Measurements from ENCODE around the gene SF1. TPM values are rescaled to one million over a fixed set of nuclear protein-coding genes. Genes with fewer than 3 reads are reported as not detected.

SF1 gene
- total RNA-seq, 1 donor from 2014 or later: 500 TPM

DNA sequence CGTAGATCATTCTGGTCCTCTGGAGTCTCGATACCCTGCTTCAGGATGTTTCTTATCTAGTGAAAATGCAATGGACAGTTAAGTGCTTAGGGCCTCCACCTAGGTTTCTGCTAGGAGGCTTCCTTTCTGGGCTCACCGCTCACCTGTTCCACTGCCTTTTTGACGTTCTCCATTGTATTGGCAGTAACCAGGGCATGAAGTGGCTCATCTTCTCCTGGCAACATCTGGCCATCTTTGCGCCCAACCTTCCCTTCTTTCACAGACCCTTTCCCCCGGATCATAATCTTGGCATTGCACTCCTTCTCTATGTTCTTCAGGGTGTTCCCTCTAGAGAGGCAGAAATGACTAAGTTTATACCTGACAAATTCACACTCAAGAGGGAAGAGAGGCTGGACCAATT, 9.1 kb downstream of the SF1 start:
- Mint-ChIP-seq H3K4me1 (ENCODE audit: low read depth) (peaks cover 26% of the 10 kb centered on the region), H3K27me3 (no peaks in the 10 kb centered on the region), H3K4me3 (ENCODE audit: low read depth) (no peak overlapping the region), H3K9me3 (ENCODE audit: low read depth) (no peaks in the 10 kb centered on the region), H3K27ac (peak overlapping the region; percentile 83), H3K36me3 (ENCODE audit: insufficient read depth) (peaks cover 64% of the 10 kb centered on the region)
- no peak for TF ChIP-seq CTCF (IDR thresholded peaks at IDR 0.05; ENCODE audit: unreplicated experiment)
- no peak for DNase-seq (ENCODE audit: low spot score, unreplicated experiment)

DNA sequence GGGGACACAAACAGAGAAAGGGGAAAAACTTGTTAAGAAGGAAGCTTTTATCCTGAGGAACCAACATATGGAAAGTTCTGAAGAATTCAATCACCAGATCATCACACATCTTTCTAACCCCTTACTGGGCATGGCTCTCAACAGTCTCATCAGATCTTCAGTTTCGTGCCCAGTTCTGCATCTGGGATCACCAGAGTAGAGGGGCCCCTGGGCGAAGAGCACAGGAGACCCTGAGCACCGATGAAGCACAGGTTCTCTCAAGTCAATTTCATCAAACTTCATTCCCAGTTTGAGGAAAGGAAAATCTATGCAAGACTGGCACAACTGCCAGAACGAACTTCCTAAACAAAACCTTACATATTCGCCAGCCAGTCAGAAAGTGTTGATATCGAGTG, 10.0 kb downstream of the SF1 start:
- Mint-ChIP-seq H3K27me3 (no peaks in the 10 kb centered on the region), H3K27ac (no peak overlapping the region), H3K9me3 (ENCODE audit: low read depth) (no peaks in the 10 kb centered on the region), H3K4me3 (ENCODE audit: low read depth) (no peak overlapping the region), H3K4me1 (ENCODE audit: low read depth) (peaks cover 33% of the 10 kb centered on the region), H3K36me3 (ENCODE audit: insufficient read depth) (peaks cover 62% of the 10 kb centered on the region)
- no peak for DNase-seq (ENCODE audit: low spot score, unreplicated experiment)
- TF ChIP-seq CTCF (IDR thresholded peaks at IDR 0.05; ENCODE audit: unreplicated experiment): no peak

DNA sequence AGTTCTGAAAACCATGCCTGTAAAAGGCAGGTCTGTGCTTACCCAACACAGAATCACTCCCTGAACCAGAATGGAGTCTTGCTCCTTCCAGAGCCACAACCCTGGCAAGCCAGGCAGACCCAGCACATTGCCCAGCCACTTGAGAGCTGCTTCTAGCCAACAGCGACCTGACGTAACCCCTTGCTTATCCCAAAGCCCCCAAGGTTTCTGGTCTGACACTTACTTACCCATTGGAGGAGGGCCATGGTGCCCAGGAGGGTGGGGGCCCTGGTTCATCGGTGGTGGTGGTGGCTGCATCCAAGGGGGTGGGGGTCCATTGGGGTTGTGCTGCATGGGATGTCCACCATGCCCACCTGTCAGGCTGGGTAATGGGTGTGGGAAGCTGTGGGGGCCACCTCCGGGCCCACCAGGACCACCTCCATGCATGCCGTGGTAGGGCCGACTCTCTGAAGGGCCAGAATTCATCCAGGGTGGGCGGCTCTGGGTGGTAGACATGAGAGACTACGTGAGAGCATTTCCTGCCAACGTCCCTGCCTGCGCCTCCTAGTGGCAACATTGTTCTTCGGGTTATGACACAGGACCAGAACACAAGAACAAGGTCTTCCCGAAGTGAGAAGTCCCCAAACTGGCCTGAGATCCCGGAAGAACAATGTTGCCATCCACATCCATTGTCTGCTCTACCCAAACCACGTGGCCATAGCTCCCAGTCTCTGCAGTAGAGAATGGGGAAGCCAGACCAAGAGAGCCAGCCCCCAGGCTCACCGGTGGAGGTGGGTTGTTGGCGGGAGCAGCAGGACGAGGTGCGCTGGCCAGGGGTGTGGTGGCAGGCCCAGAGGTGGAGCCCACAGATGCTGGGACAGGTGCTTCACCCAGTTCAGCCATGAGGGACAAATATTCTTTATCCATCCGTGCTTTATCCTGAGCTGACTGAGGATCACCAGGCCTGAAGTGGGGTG, 10.7 kb downstream of the SF1 start:
- H3K4me3 Mint-ChIP-seq (ENCODE audit: low read depth): no peak overlapping the region
- DNase-seq (ENCODE audit: low spot score, unreplicated experiment): peak; percentile 56
- peaks cover 59% of the 10 kb centered on the region for H3K36me3 Mint-ChIP-seq (ENCODE audit: insufficient read depth)
- H3K4me1 Mint-ChIP-seq (ENCODE audit: low read depth): peaks cover 38% of the 10 kb centered on the region
- H3K9me3 Mint-ChIP-seq (ENCODE audit: low read depth): no peaks in the 10 kb centered on the region
- peak; percentile 71 for TF ChIP-seq CTCF (IDR thresholded peaks at IDR 0.05; ENCODE audit: unreplicated experiment)
- peak overlapping the region; percentile 10 for H3K27ac Mint-ChIP-seq
- no peaks in the 10 kb centered on the region for H3K27me3 Mint-ChIP-seq

DNA sequence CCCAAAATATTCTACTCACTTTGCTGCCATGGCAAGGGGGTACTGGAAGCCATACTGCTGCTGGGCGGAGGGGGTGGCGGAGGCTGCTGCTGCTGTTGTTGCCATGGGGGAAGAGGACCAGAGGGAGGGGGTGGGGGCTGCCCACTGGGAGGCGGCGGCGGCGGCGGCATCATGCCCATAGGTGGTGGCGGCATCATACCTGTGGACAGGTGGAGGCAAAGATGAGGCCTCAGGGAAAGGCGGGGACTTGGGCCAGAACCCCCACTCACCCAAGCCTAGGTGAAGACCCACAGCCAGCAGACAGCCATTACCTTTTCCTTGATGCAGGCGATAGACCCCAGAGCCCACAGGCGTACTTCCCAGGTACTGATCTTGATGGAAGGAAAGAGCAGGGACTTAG, 11.5 kb downstream of the SF1 start:
- peaks cover 58% of the 10 kb centered on the region for H3K36me3 Mint-ChIP-seq (ENCODE audit: insufficient read depth)
- H3K4me3 Mint-ChIP-seq (ENCODE audit: low read depth): no peak overlapping the region
- TF ChIP-seq CTCF (IDR thresholded peaks at IDR 0.05; ENCODE audit: unreplicated experiment): no peak
- no peaks in the 10 kb centered on the region for H3K9me3 Mint-ChIP-seq (ENCODE audit: low read depth)
- H3K27me3 Mint-ChIP-seq: no peaks in the 10 kb centered on the region
- H3K4me1 Mint-ChIP-seq (ENCODE audit: low read depth): peaks cover 34% of the 10 kb centered on the region
- DNase-seq (ENCODE audit: low spot score, unreplicated experiment): no peak
- H3K27ac Mint-ChIP-seq: no peak overlapping the region

- Mint-ChIP-seq H3K36me3 (ENCODE audit: insufficient read depth) (peaks cover 55% of the 10 kb centered on the region), H3K4me3 (ENCODE audit: low read depth) (no peak overlapping the region), H3K27me3 (no peaks in the 10 kb centered on the region), H3K9me3 (ENCODE audit: low read depth) (no peaks in the 10 kb centered on the region), H3K4me1 (ENCODE audit: low read depth) (peaks cover 26% of the 10 kb centered on the region), H3K27ac (peak overlapping the region; percentile 74)
- no peak for TF ChIP-seq CTCF (IDR thresholded peaks at IDR 0.05; ENCODE audit: unreplicated experiment)
- DNase-seq (ENCODE audit: low spot score, unreplicated experiment): no peak
These were observed 12.3 kb downstream of the SF1 start for GRCh38 chr11:64765851-64766665.

Data from progenitor cell of endocrine pancreas (in vitro differentiated cells).